Osteoblast (primary cell): ENCODE results near the gene ARHGAP32. TPM values are rescaled to one million over a fixed set of nuclear protein-coding genes. Genes with fewer than 3 reads are reported as not detected.
A peak's percentile ranks its signal among the peaks of the same experiment; 100 is the strongest.
"Not testable (repeated sequence)": the region's sequence is repeated elsewhere in the genome, so short reads cannot be mapped to it uniquely, and the experiment has no call there.

ENCODE experiments used
- DNase-seq: peaks from one replicate; pipeline ENCODE4 v3.0.0; 2011; ENCODE audit warnings: low spot score, mixed read lengths; ENCODE audit not compliant: insufficient read length; ENCODE audit errors: missing footprints
- H2AFZ ChIP-seq: 2 replicates; pipeline ENCODE4 v1.6.0; 2011; ENCODE audit warnings: mild to moderate bottlenecking, low read length
- H3K27ac ChIP-seq: 2 replicates; pipeline ENCODE4 v1.5.1; 2011; ENCODE audit warnings: mild to moderate bottlenecking, low read depth, low read length, moderate library complexity
- H3K27me3 ChIP-seq: 2 replicates; pipeline ENCODE4 v1.6.0; 2012; ENCODE audit warnings: mild to moderate bottlenecking, control low read depth, inconsistent platforms, low read length, moderate library complexity; ENCODE audit not compliant: insufficient read depth
- H3K36me3 ChIP-seq: 2 replicates; pipeline ENCODE4 v1.5.1; 2011; ENCODE audit warnings: mild to moderate bottlenecking, low read length, control low read depth, moderate library complexity; ENCODE audit not compliant: insufficient read depth
- H3K4me1 ChIP-seq: 2 replicates; pipeline ENCODE4 v1.5.1; 2011; ENCODE audit warnings: mild to moderate bottlenecking, low read length, control low read depth, moderate library complexity; ENCODE audit not compliant: insufficient read depth
- H3K4me2 ChIP-seq: 2 replicates; pipeline ENCODE4 v1.6.0; 2011; ENCODE audit warnings: mild to moderate bottlenecking, low read length; ENCODE audit not compliant: insufficient read depth
- H3K4me3 ChIP-seq: fragments of 200-600 bp; sonication (generic); 3 replicates; pipeline ENCODE4 v1.5.1; 2012; ENCODE audit warnings: mild to moderate bottlenecking, low read length, inconsistent platforms; ENCODE audit not compliant: insufficient read depth
- H3K79me2 ChIP-seq: 2 replicates; pipeline ENCODE4 v1.6.0; 2012; ENCODE audit warnings: mild to moderate bottlenecking, low read length, control low read depth, inconsistent platforms; ENCODE audit not compliant: insufficient read depth
- H3K9me3 ChIP-seq: 2 replicates; pipeline ENCODE4 v1.5.1; 2011; ENCODE audit warnings: low read depth, low read length, control low read depth
- H4K20me1 ChIP-seq: 2 replicates; pipeline ENCODE4 v1.6.0; 2012; ENCODE audit warnings: mild to moderate bottlenecking, low read length, control low read depth; ENCODE audit not compliant: insufficient read depth
- total RNA-seq: library from RNA; depleted of rRNA; stranded (reverse); fragments of >200 nt; gene quantifications from 2 replicates; pipeline ENCODE4 v1.2.3, GENCODE V29; 2012
- TF ChIP-seq, protein P1 (sequence below): IDR thresholded peaks from 2 replicates; pipeline ENCODE4 v1.5.1; 2011; ENCODE audit warnings: mild to moderate bottlenecking, low read depth, low read length, moderate library complexity; ENCODE audit errors: extremely low read depth

Gene ARHGAP32
- total RNA-seq, 1 donor: 25.3 TPM

- Histone ChIP-seq H3K36me3 (no peaks in the 10 kb centered on the region), H3K4me1 (peaks cover 2% of the 10 kb centered on the region), H3K27me3 (no peaks in the 10 kb centered on the region), H3K79me2 (peaks cover 4% of the 10 kb centered on the region), H3K4me2 (no peak overlapping the region), H3K9me3 (no peaks in the 10 kb centered on the region), H3K4me3 (no peak overlapping the region), H4K20me1 (no peaks in the 10 kb centered on the region), H3K27ac (no peak overlapping the region), H2AFZ (no peak overlapping the region)
- TF ChIP-seq, protein P1, sequence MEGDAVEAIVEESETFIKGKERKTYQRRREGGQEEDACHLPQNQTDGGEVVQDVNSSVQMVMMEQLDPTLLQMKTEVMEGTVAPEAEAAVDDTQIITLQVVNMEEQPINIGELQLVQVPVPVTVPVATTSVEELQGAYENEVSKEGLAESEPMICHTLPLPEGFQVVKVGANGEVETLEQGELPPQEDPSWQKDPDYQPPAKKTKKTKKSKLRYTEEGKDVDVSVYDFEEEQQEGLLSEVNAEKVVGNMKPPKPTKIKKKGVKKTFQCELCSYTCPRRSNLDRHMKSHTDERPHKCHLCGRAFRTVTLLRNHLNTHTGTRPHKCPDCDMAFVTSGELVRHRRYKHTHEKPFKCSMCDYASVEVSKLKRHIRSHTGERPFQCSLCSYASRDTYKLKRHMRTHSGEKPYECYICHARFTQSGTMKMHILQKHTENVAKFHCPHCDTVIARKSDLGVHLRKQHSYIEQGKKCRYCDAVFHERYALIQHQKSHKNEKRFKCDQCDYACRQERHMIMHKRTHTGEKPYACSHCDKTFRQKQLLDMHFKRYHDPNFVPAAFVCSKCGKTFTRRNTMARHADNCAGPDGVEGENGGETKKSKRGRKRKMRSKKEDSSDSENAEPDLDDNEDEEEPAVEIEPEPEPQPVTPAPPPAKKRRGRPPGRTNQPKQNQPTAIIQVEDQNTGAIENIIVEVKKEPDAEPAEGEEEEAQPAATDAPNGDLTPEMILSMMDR: no peak
- DNase-seq: no peak
These were observed 24.8 kb downstream of the ARHGAP32 start for GRCh38 chr11:129167315-129167714.

- Histone ChIP-seq H3K4me2 (peak overlapping the region; percentile 20), H3K9me3 (no peaks in the 10 kb centered on the region), H3K4me1 (peaks cover 2% of the 10 kb centered on the region), H3K79me2 (peaks cover 4% of the 10 kb centered on the region), H3K27me3 (no peaks in the 10 kb centered on the region), H3K36me3 (no peaks in the 10 kb centered on the region), H2AFZ (no peak overlapping the region), H3K27ac (no peak overlapping the region), H3K4me3 (no peak overlapping the region), H4K20me1 (no peaks in the 10 kb centered on the region)
- TF ChIP-seq, protein P1: no peak
- DNase-seq: no peak
These were observed 28.4 kb downstream of the ARHGAP32 start for GRCh38 chr11:129163714-129164164.

DNA sequence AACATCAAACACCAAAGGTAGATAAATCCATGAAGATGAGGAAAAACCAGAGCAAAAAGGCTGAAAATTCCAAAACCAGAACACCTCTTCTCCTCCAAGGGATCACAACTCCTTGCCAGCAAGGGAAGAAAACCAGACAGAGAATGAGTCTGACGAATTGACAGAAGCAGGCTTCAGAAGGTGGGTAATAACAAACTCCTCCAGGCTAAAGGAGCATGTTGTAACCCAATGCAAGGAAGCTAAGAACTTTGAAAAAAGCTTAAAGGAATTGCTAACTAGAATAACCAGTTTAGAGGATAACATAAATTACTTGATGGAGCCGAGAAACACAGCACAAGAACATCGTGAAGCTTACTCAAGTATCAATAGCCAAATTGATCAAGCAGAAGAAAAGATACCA is 35.0 kb downstream of the ARHGAP32 start:
- not testable (repeated sequence) for H3K36me3 ChIP-seq, H3K4me2 ChIP-seq

GRCh38 chr11:129155745-129156144 is 36.4 kb downstream of the ARHGAP32 start:
- no peaks in the 10 kb centered on the region for H3K9me3 ChIP-seq
- no peak overlapping the region for H3K4me2 ChIP-seq
- H4K20me1 ChIP-seq: no peaks in the 10 kb centered on the region
- H3K27me3 ChIP-seq: no peaks in the 10 kb centered on the region
- H3K27ac ChIP-seq: no peak overlapping the region
- no peaks in the 10 kb centered on the region for H3K4me1 ChIP-seq
- H3K4me3 ChIP-seq: no peak overlapping the region
- H3K79me2 ChIP-seq: peaks cover 10% of the 10 kb centered on the region
- TF ChIP-seq, protein P1: no peak
- no peak overlapping the region for H2AFZ ChIP-seq
- H3K36me3 ChIP-seq: no peaks in the 10 kb centered on the region
- no peak for DNase-seq

More for the DNA sequence above, 35.0 kb downstream of the ARHGAP32 start:
- H3K9me3 ChIP-seq, H2AFZ ChIP-seq, DNase-seq, H3K79me2 ChIP-seq, H3K27ac ChIP-seq, H3K27me3 ChIP-seq, H3K4me3 ChIP-seq, H4K20me1 ChIP-seq, H3K4me1 ChIP-seq: not testable (repeated sequence)
